ENCODE data around the gene DDX5.

Gene DDX5

GRCh38 chr17:64506201-64506575 lies at the start of gene DDX5:
Gene DDX5, minus strand, starts transcription at chr17:64506289. Its CDS starts 170 bp downstream, at chr17:64506119.
- peak; percentile 97 for DNase-seq (ENCODE audit: low read depth)

- no peak for DNase-seq (ENCODE audit: low read depth)
These were observed 49.2 kb upstream of the DDX5 start for GRCh38 chr17:64555281-64555680.

GRCh38 chr17:64554028-64554637 lies 48.0 kb upstream of the DDX5 start:
- no peak for DNase-seq (ENCODE audit: low read depth)

DNA sequence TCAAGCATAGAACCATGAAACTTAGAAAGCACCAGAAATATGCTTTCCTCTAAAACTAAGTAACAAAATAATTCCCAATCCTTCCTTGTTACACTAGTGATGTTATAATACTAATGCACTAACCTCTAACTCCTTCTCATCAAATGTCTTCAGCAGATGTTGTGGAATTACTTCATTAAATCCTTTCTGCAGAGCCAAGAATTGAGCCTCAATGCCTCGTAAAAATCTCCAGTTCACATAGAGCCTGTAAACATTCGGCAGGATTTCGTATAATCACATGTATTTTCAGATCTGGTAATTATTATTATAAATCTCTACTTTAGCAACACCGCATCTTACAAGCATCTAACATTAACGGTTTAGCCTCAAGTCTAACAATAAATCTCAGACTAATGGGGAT lies 45.4 kb upstream of the DDX5 start:
- DNase-seq (ENCODE audit: low read depth) = no peak

DNA sequence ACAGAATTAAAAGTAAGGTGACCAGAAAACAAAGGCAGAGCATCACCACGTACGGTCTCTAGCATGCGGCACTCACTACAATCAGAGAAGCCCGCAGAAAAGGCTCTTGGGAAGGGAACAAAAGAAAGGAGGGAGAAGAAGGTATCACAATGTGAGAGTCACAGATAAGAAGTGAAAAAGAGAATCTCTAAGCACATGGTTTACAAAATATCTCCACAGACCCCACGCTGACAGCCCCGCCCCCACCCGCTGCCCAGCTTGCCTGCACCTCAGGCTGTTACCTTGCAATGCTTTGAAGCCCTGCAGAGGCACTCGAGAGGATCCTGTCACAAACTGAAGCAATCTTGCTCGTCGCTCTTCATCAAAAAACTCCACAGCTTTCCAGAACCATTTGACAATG lies 41.2 kb upstream of the DDX5 start:
- no peak for DNase-seq (ENCODE audit: low read depth)

DNA sequence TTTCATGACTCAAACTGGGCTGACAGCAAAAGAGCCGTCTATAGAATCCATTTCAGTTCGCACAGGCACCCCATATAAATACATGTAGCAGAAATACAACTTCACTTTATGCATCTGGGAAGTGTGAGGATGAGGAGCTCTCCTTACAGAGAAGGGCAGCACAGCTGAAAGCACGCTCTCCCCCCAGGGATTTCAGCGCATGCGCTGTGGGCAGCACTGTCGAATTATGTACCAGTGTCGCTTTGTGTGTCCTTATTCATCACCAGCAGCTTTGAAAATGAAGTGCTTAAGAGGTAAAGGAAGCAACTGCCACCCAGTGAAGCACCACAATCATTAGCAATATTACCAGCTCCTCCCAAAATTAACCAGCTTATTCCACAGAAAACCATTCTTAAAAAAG lies 40.6 kb upstream of the DDX5 start:
- DNase-seq (ENCODE audit: low read depth) = no peak

- DNase-seq (ENCODE audit: low read depth) = no peak
These were observed 38.7 kb upstream of the DDX5 start for GRCh38 chr17:64544742-64545141.

DNA sequence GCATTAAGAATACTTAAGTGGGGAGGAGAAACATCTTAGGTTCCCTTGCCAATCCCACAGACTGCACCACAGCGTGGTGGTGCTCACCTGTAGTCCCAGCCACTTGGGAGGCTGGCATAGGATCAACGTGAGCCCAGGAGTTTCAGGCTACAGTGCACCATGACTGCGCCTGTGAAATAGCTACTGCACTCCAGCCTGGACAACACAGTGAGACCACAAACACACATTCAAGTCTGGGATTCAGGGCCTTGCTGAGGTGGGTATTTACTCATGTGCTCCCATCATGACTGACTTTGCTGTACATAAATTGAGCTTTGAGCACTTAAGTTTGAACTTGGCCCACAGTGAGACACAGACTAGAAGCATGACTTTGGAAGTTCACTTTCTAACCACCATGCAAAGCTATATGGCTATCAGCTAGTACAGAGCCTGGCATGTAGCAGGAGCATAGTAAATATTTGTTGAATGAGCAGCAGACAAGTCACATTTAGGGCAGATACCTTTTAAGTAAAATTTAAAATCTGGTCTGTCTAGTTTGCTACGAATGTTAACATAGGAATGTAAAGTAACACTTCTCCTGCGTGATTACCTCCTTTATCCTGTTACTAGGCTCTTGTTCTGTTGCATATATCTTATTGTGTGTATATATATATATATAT lies 34.2 kb upstream of the DDX5 start:
- no peak for DNase-seq (ENCODE audit: low read depth)

DNA sequence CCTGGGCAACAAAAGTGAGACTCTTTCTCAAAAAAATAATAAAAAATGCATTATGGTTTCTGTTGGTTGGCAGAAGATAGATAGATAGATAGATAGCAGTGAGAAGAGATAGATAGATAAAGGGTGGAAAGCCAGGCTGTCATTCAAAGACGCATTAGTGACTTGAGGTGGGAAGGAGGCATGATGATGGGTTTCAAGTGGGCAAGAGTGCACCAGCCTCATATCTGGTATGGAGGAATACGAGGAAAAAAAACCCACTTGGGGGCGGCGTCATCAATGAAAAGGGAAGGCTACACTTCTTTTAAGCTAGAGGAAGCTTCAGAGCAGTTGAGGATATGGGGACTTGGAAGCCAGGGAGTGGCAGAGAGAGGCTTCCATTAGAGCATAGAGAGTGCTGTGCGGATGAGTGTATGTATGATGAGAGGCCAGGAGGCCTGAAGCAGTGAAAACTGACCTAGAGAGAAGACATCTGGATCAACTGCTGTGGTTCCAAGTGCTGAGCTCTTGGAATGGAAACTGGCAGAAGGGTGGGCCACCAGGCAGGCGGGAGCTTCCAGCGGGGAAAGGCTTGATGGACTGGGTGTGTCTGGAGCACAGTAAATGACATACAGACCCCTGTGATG lies 32.5 kb upstream of the DDX5 start:
- no peak for DNase-seq (ENCODE audit: low read depth)

- no peak for DNase-seq (ENCODE audit: low read depth)
These were observed 31.4 kb upstream of the DDX5 start for GRCh38 chr17:64537488-64537887.

- DNase-seq (ENCODE audit: low read depth) = no peak
These were observed 30.8 kb upstream of the DDX5 start for GRCh38 chr17:64536913-64537312.

GRCh38 chr17:64535357-64535756 lies 29.3 kb upstream of the DDX5 start:
- no peak for DNase-seq (ENCODE audit: low read depth)

- no peak for DNase-seq (ENCODE audit: low read depth)
These were observed 28.1 kb upstream of the DDX5 start for GRCh38 chr17:64534187-64534586.

- no peak for DNase-seq (ENCODE audit: low read depth)
These were observed 27.7 kb upstream of the DDX5 start for GRCh38 chr17:64533784-64534183.

GRCh38 chr17:64532409-64532808 lies 26.3 kb upstream of the DDX5 start:
- DNase-seq (ENCODE audit: low read depth) = no peak

DNA sequence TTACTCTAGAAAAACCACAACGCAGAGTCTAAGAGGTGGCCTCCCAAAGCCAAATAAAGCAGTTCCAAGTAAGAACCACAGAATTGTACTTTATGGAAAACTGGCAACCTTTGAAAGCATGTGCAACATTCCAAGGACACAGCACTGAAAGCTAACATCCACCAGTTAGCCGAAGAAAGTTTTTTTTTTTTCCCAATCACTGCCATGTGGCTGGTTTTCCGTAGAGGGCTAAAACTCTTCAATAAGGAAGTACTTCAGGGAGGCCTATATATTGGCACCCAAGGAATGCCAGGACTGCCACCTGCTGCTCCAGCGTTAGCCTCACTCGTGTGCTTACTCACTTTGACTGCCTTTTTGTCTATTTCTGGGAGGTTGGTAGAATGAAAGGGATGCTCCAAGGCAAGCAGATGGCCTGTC lies 25.9 kb upstream of the DDX5 start:
- no peak for DNase-seq (ENCODE audit: low read depth)

- no peak for DNase-seq (ENCODE audit: low read depth)
These were observed 23.1 kb upstream of the DDX5 start for GRCh38 chr17:64529221-64529620.

DNA sequence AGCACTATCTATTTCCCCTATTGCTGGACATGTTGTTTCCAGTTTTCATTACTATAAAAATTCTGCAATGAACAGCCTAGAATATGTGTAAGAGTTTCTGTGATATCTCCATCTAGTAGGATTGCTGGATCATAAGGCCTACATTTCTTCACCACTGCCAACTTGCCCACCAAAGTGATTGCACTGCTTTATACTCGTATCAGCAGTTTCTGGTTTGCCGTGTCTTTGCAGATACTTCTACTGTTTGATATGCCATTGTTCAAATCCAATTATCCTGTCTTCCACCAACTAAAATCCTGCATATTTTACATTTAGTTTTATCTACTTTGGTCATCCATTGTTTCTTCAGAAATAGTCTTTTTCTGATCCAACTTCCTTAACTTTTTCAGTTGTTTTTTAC lies 21.8 kb upstream of the DDX5 start:
- DNase-seq (ENCODE audit: low read depth) = no peak

DNA sequence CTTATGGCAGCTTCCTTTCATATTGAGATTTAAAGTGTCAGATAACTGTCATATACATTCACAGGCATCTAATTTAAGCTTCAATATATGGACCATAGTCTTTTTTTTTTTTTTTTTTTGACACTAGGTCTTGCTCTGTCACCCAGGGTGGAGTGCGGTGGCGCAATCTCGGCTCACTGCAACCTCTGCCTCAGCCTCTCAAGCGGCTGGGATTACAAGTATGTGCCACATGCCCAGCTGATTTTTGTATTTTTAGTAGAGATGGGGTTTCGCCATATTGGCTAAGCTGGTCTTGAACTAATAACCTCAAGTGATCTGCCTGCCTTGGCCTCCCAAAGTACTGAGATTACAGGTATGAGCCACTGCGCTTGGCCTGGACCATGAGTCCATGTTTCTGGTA lies 14.3 kb upstream of the DDX5 start:
- DNase-seq (ENCODE audit: low read depth) = no peak

GRCh38 chr17:64519601-64520000 lies 13.5 kb upstream of the DDX5 start:
- no peak for DNase-seq (ENCODE audit: low read depth)

- no peak for DNase-seq (ENCODE audit: low read depth)
These were observed 9.7 kb upstream of the DDX5 start for GRCh38 chr17:64515829-64516228.

DNA sequence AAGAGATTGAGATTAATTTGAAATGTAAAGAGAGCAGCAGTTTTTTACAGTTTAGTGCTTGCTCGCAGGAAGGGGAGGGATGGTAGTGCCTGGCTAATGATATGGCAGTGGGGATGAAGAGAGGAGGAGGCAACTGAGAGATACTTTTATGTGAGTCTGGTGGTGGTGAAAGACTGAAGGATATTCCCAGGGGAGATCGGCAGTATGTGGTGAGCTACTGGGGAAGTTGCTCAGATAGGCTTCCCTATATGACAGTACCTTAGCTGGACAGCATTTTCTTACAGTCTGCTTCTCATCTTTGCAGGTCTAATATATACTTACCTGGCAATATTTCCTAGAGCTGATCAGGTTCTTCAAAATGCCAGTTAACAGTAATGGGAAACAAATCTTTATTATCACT lies 9.3 kb upstream of the DDX5 start:
- DNase-seq (ENCODE audit: low read depth) = no peak

DNA sequence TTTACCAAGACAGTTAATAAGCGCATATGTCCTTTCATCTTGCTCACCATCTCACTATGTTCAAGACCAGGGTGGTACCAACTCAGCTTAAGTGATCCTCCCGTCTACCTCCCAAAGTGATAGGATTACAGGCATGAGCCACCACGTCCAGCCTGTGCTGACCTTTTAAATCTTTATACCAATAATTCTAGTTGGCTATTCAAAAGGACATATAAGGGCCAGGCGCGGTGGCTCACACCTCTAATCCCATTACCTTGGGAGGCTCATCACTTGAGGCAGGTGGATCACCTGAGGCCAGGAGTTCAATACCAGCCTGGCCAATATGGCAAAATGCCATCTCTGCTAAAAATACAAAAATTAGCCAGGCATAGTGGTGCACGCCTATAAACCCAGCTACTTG lies 3.1 kb upstream of the DDX5 start:
- no peak for DNase-seq (ENCODE audit: low read depth)

GRCh38 chr17:64508683-64509082 lies 2.6 kb upstream of the DDX5 start:
- DNase-seq (ENCODE audit: low read depth) = no peak

Data from activated T-helper 9 cell treated with anti-CD3 and anti-CD28 coated beads, Interleukin-2, amount 50 U/mL, for 16 hours (primary cell).